Gastrocnemius medialis (tissue), 4 donors: ENCODE results near the gene ALKBH8.

Experiments used
- CTCF ChIP-seq, 5 experiments: fragments of 450-650 bp in 3 of 5; fragments of 200-600 bp in 2 of 5; sonication (generic) in 2 of 5; IDR thresholded peaks in 4 of 5; conservative IDR thresholded peaks in 1 of 5; 1 replicate in 4 of 5; 2 replicates in 1 of 5; pipeline ENCODE4 v1.5.1; 2016 to 2019; ENCODE audit warnings: antibody characterized with exemption in 5 of 5, mild to moderate bottlenecking in 3 of 5, moderate library complexity in 3 of 5
- POLR2A ChIP-seq, 2 donors: fragments of 450-650 bp; IDR thresholded peaks; one replicate each; pipeline ENCODE4 v1.6.1; 2017; ENCODE audit warnings: antibody characterized with exemption in 2 of 2, mild to moderate bottlenecking in 2 of 2, moderate library complexity in 2 of 2

GRCh38 chr11:107549954-107550285 lies 15.6 kb downstream of the ALKBH8 start:
- TF ChIP-seq CTCF (IDR thresholded peaks at IDR 0.05 in 4 of 5, conservative IDR thresholded peaks at IDR 0.05 in 1 of 5), result no peak
- no peak for TF ChIP-seq POLR2A (IDR thresholded peaks at IDR 0.05)
